Activated CD8-positive, alpha-beta memory T cell treated with anti-CD3 and anti-CD28 coated beads, Interleukin-2, amount 10 ng/mL, durations not matched to agents 7 days and 5 days (primary cell): ENCODE results near the gene ABCA10. TPM values are rescaled to one million over a fixed set of nuclear protein-coding genes. Genes with fewer than 3 reads are reported as not detected.

Source experiments
- microRNA-seq: library from miRNA; unstranded; fragments of <30 nt; microRNA quantifications from one replicate; pipeline ENCODE4 v1.2.0, GENCODE V29; 2022
- total RNA-seq, 2 experiments: library from RNA; stranded (reverse); gene quantifications; one replicate each; pipeline ENCODE4 v1.2.3, GENCODE V29; 2021

Gene ABCA10
- total RNA-seq, 2 experiments from 2014 or later, result 0.33 to 0.82 TPM

Small RNAs within 50 kb of the gene (microRNA-seq; reads per million reads assigned to microRNA genes)
- gene MIR4524A (not detected), gene MIR4524B (not detected)

Other genes starting within 250 kb of the ABCA10 start
- gene ABCA9, start 167.9 kb downstream of the ABCA10 start, total RNA-seq, result not detected
- under 1 TPM; 0.21 to 0.29 TPM for gene ABCA6, start 86.9 kb downstream of the ABCA10 start, total RNA-seq
- 10 to 100 TPM; 12.8 to 17.5 TPM for gene ABCA5, start 98.3 kb upstream of the ABCA10 start, total RNA-seq
- 1 to 10 TPM; 6.3 to 8.8 TPM for gene MAP2K6, start 185.9 kb upstream of the ABCA10 start, total RNA-seq